ENCODE results near the gene DCAF6. TPM values are rescaled to one million over a fixed set of nuclear protein-coding genes. Genes with fewer than 3 reads are reported as not detected.
A peak's percentile ranks its signal among the peaks of the same experiment; 100 is the strongest.

DCAF6 gene
- total and polyA plus RNA-seq, 2 experiments from 2014 or later = 52.0 to 92.7 TPM

GRCh38 chr1:167937709-167938010, 1.2 kb downstream of the DCAF6 start:
- Histone ChIP-seq H3K4me3 (peak overlapping the region; percentile 97), H3K27ac (peak overlapping the region; percentile 91), H3K9me3 (ENCODE audit: low read depth) (no peaks in the 10 kb centered on the region), H3K4me1 (ENCODE audit: low read depth) (peaks cover 15% of the 10 kb centered on the region), H3K36me3 (no peaks in the 10 kb centered on the region), H3K27me3 (no peaks in the 10 kb centered on the region)
- DNase-seq (ENCODE audit: low read depth in 1 of 2, low spot score in 1 of 2) = no peak
- no peak for TF ChIP-seq CTCF (IDR thresholded peaks at IDR 0.05; ENCODE audit: low read depth, low read length)

- peak overlapping the region; percentile 91 for H3K27ac ChIP-seq
- H3K9me3 ChIP-seq (ENCODE audit: low read depth) = no peaks in the 10 kb centered on the region
- peaks cover 15% of the 10 kb centered on the region for H3K4me1 ChIP-seq (ENCODE audit: low read depth)
- no peak for TF ChIP-seq CTCF (IDR thresholded peaks at IDR 0.05; ENCODE audit: low read depth, low read length)
- peak in 1 of 2 donors; percentile 4 for DNase-seq (ENCODE audit: low read depth in 1 of 2, low spot score in 1 of 2)
- H3K4me3 ChIP-seq = peak overlapping the region; percentile 97
- H3K27me3 ChIP-seq = no peaks in the 10 kb centered on the region
- no peaks in the 10 kb centered on the region for H3K36me3 ChIP-seq
Measured at GRCh38 chr1:167938080-167938636, 1.7 kb downstream of the DCAF6 start.

- Histone ChIP-seq H3K9me3 (ENCODE audit: low read depth) (no peaks in the 10 kb centered on the region), H3K36me3 (no peaks in the 10 kb centered on the region), H3K4me3 (no peak overlapping the region), H3K4me1 (ENCODE audit: low read depth) (peaks cover 4% of the 10 kb centered on the region), H3K27ac (no peak overlapping the region), H3K27me3 (no peaks in the 10 kb centered on the region)
- DNase-seq (ENCODE audit: low read depth in 1 of 2, low spot score in 1 of 2) = no peak
- TF ChIP-seq CTCF (IDR thresholded peaks at IDR 0.05; ENCODE audit: low read depth, low read length) = no peak
Measured at GRCh38 chr1:167940264-167940663, 3.8 kb downstream of the DCAF6 start.

GRCh38 chr1:167943541-167943940, 7.1 kb downstream of the DCAF6 start:
- no peak for TF ChIP-seq CTCF (IDR thresholded peaks at IDR 0.05; ENCODE audit: low read depth, low read length)
- DNase-seq (ENCODE audit: low read depth in 1 of 2, low spot score in 1 of 2) = no peak
- Histone ChIP-seq H3K27ac (no peak overlapping the region), H3K36me3 (no peaks in the 10 kb centered on the region), H3K4me1 (ENCODE audit: low read depth) (peaks cover 4% of the 10 kb centered on the region), H3K27me3 (no peaks in the 10 kb centered on the region), H3K4me3 (no peak overlapping the region), H3K9me3 (ENCODE audit: low read depth) (no peaks in the 10 kb centered on the region)

GRCh38 chr1:167947733-167948132, 11.2 kb downstream of the DCAF6 start:
- no peaks in the 10 kb centered on the region for H3K4me1 ChIP-seq (ENCODE audit: low read depth)
- no peak overlapping the region for H3K4me3 ChIP-seq
- no peaks in the 10 kb centered on the region for H3K9me3 ChIP-seq (ENCODE audit: low read depth)
- TF ChIP-seq CTCF (IDR thresholded peaks at IDR 0.05; ENCODE audit: low read depth, low read length) = no peak
- DNase-seq (ENCODE audit: low read depth in 1 of 2, low spot score in 1 of 2) = no peak
- H3K27ac ChIP-seq = no peak overlapping the region
- peaks cover under 1% of the 10 kb centered on the region for H3K36me3 ChIP-seq
- no peaks in the 10 kb centered on the region for H3K27me3 ChIP-seq

- H3K4me3 ChIP-seq = no peak overlapping the region
- peaks cover 10% of the 10 kb centered on the region for H3K36me3 ChIP-seq
- no peaks in the 10 kb centered on the region for H3K4me1 ChIP-seq (ENCODE audit: low read depth)
- H3K27ac ChIP-seq = no peak overlapping the region
- DNase-seq (ENCODE audit: low read depth in 1 of 2, low spot score in 1 of 2) = peak in 1 of 2 donors; percentile 9
- no peaks in the 10 kb centered on the region for H3K27me3 ChIP-seq
- no peak for TF ChIP-seq CTCF (IDR thresholded peaks at IDR 0.05; ENCODE audit: low read depth, low read length)
- no peaks in the 10 kb centered on the region for H3K9me3 ChIP-seq (ENCODE audit: low read depth)
Measured at GRCh38 chr1:167949785-167950184, 13.3 kb downstream of the DCAF6 start.

Measured in cardiac muscle cell (in vitro differentiated cells and primary cell).